ENCODE results near the gene DDIT3. TPM values are rescaled to one million over a fixed set of nuclear protein-coding genes. Genes with fewer than 3 reads are reported as not detected.

The DDIT3 gene
- total RNA-seq, 1 experiment from 2014 or later, result 3.4 TPM

- TF ChIP-seq PRDM15 (CRISPR knock-in tag; IDR thresholded peaks at IDR 0.05) (no peak), ATF1 (CRISPR knock-in tag; IDR thresholded peaks at IDR 0.05) (no peak), ZSCAN18 (CRISPR knock-in tag; IDR thresholded peaks at IDR 0.05) (no peak), FOXP1 (CRISPR knock-in tag; IDR thresholded peaks at IDR 0.05; ENCODE audit: borderline replicate concordance) (no peak), TEAD1 (CRISPR knock-in tag; IDR thresholded peaks at IDR 0.05) (no peak), ZNF532 (CRISPR knock-in tag; IDR thresholded peaks at IDR 0.05; ENCODE audit: borderline replicate concordance) (no peak), MAX (CRISPR knock-in tag; IDR thresholded peaks at IDR 0.05) (no peak), ATF2 (CRISPR knock-in tag; IDR thresholded peaks at IDR 0.05; ENCODE audit: borderline replicate concordance, low read depth) (no peak)
Observed at GRCh38 chr12:57569858-57570257, 49.5 kb upstream of the DDIT3 start (continued).

- H3K27me3 Mint-ChIP-seq (ENCODE audit: low read depth), result no peaks in the 10 kb centered on the region
- ChIA-PET POLR2A (no interaction called here), CTCF (no interaction called here)
- H3K4me1 Mint-ChIP-seq, result no peaks in the 10 kb centered on the region
- ATAC-seq, result no peak
- no peak overlapping the region for H3K4me3 Mint-ChIP-seq
- TF ChIP-seq IRF2 (CRISPR knock-in tag; IDR thresholded peaks at IDR 0.05; ENCODE audit: borderline replicate concordance, low read depth), result no peak
- TF ChIP-seq ZNF232 (CRISPR knock-in tag; IDR thresholded peaks at IDR 0.05), result no peak
- TF ChIP-seq ZNF423 (CRISPR knock-in tag; IDR thresholded peaks at IDR 0.05), result no peak
- no peak for TF ChIP-seq FOXK1 (CRISPR knock-in tag; IDR thresholded peaks at IDR 0.05)
- no peak for TF ChIP-seq ZSCAN18 (CRISPR knock-in tag; IDR thresholded peaks at IDR 0.05)
- TF ChIP-seq STAT6 (CRISPR knock-in tag; conservative IDR thresholded peaks at IDR 0.05; ENCODE audit: low read depth), result no peak
- no peak for TF ChIP-seq ZNF317 (CRISPR knock-in tag; IDR thresholded peaks at IDR 0.05; ENCODE audit: borderline replicate concordance, low read depth)
- no peak for TF ChIP-seq SMAD3 (CRISPR knock-in tag; IDR thresholded peaks at IDR 0.05; ENCODE audit: borderline replicate concordance)
- no peak overlapping the region for H3K27ac Mint-ChIP-seq
- peaks cover 36% of the 10 kb centered on the region for H3K36me3 Mint-ChIP-seq
- no peak for DNase-seq (ENCODE audit: low spot score)
- no peaks in the 10 kb centered on the region for H3K9me3 Mint-ChIP-seq
Observed at GRCh38 chr12:57568838-57569237, 48.5 kb upstream of the DDIT3 start.

Measured in WTC11 (cell line).